K562 (cell line): ENCODE results near the gene C6orf89. TPM values are rescaled to one million over a fixed set of nuclear protein-coding genes. Genes with fewer than 3 reads are reported as not detected.

ENCODE experiments used
- ATAC-seq: fragments of 200-7000 bp; cut with Tn5 transposase; 3 replicates; pipeline ENCODE4 v1.9.1; 2020; ENCODE audit warnings: moderate library complexity
- BruUV-seq: library from RNA; stranded (reverse); fragments of 400-500 nt; replicated peaks from 2 replicates; lab custom pipeline; 2021; lab: Mats Ljungman, UMichigan
- CTCF ChIA-PET: fragments of 300-600 bp; formaldehyde crosslinking; extraction: SDS; loops from one replicate; lab custom pipeline; 2021; ENCODE audit warnings: low intra/inter-chr PET ratio; lab: Yijun Ruan, JAX
- POLR2A ChIA-PET: fragments of 300-600, 350-650 bp; sonication (Branson Sonifier 250); formaldehyde crosslinking; extraction: SDS; loops from one replicate; lab custom pipeline; 2021; ENCODE audit warnings: antibody characterized with exemption, inconsistent platforms; lab: Yijun Ruan, JAX
- DNase-seq, 4 experiments: peaks; one replicate each; pipeline versions ENCODE4 v3.0.0 to v3.0.0-alpha.2; 2011 to 2018; ENCODE audit warnings: low spot score in 3 of 4, mixed read lengths in 3 of 4; ENCODE audit errors: extremely low read depth in 1 of 4
- FAIRE-seq: peaks from 2 replicates; lab custom pipeline; 2011; peaks lifted over from hg19 to GRCh38; lab: Jason Lieb, UNC
- H2AFZ ChIP-seq: 2 replicates; pipeline ENCODE4 v1.6.0; 2011; ENCODE audit warnings: low read depth, low read length, control low read depth, inconsistent platforms
- H3K27ac ChIP-seq: fragments of 200-600 bp; 3 replicates; pipeline ENCODE4 v1.8.0; 2011; ENCODE audit warnings: low read depth, mild to moderate bottlenecking, control low read depth, inconsistent platforms, low read length, moderate library complexity, mixed read lengths; ENCODE audit errors: extremely low read depth
- H3K27me3 ChIP-seq, 2 experiments: fragments of 300-600 bp in 1 of 2; 2 replicates in 1 of 2; 3 replicates in 1 of 2; pipeline versions ENCODE4 v1.6.0 to v1.8.0; 2011; ENCODE audit warnings: inconsistent platforms in 2 of 2, low read length in 2 of 2, mild to moderate bottlenecking in 1 of 2, mixed read lengths in 1 of 2, moderate library complexity in 1 of 2; ENCODE audit not compliant: control insufficient read depth in 2 of 2, insufficient read depth in 2 of 2
- H3K36me3 ChIP-seq: fragments of 300-600 bp; 3 replicates; pipeline ENCODE4 v1.8.0; 2011; ENCODE audit warnings: mild to moderate bottlenecking, low read length, inconsistent platforms; ENCODE audit not compliant: control insufficient read depth, insufficient read depth
- H3K4me1 ChIP-seq, 2 experiments: fragments of 200-600 bp in 1 of 2; replicated peaks in 1 of 2; 2 replicates in 1 of 2; 3 replicates in 1 of 2; pipeline versions ENCODE4 v1.5.1 to v1.8.0; 2011; ENCODE audit warnings: inconsistent platforms in 2 of 2, low read length in 2 of 2, mild to moderate bottlenecking in 1 of 2, mixed read lengths in 1 of 2, moderate library complexity in 1 of 2; ENCODE audit not compliant: control insufficient read depth in 2 of 2, insufficient read depth in 2 of 2
- H3K4me2 ChIP-seq: 2 replicates; pipeline ENCODE4 v1.6.1; 2011; ENCODE audit warnings: low read length, control low read depth, inconsistent platforms, mixed read lengths; ENCODE audit not compliant: insufficient read depth
- H3K4me3 ChIP-seq: fragments of 200-600 bp; sonication (generic), shearing (Covaris generic); 2 replicates; pipeline ENCODE4 v1.5.1; 2016; ENCODE audit warnings: control low read depth, inconsistent platforms
- H3K79me2 ChIP-seq: fragments of 200-600 bp; 3 replicates; pipeline ENCODE4 v1.8.0; 2011; ENCODE audit warnings: low read length, inconsistent platforms; ENCODE audit not compliant: control insufficient read depth, insufficient read depth
- H3K9ac ChIP-seq, 2 experiments: 2 replicates each; pipeline versions ENCODE4 v1.6.0 to v1.6.1; 2011; ENCODE audit warnings: low read depth in 2 of 2, low read length in 2 of 2, control low read depth in 1 of 2, inconsistent platforms in 1 of 2, mild to moderate bottlenecking in 1 of 2, mixed read lengths in 1 of 2; ENCODE audit not compliant: insufficient read depth in 1 of 2
- H3K9me1 ChIP-seq: one replicate; pipeline ENCODE4 v1.6.0; 2011; ENCODE audit warnings: inconsistent platforms, mild to moderate bottlenecking, low read length, moderate library complexity; ENCODE audit not compliant: control insufficient read depth, insufficient read depth
- H3K9me3 ChIP-seq: replicated peaks from 2 replicates; pipeline ENCODE4 v1.5.1; 2011; ENCODE audit warnings: low read depth, low read length, inconsistent platforms; ENCODE audit not compliant: control insufficient read depth, insufficient read depth
- H4K20me1 ChIP-seq: replicated peaks from 2 replicates; pipeline ENCODE4 v1.6.1; 2011; ENCODE audit warnings: low read length, inconsistent platforms, mixed read lengths; ENCODE audit not compliant: control insufficient read depth, insufficient read depth
- CBFA2T3 ChIP-seq: fragments of 450-650 bp; IDR thresholded peaks from 2 replicates; pipeline ENCODE4 v1.6.1; 2017
- CBFB ChIP-seq: sonication (generic); formaldehyde crosslinking; IDR thresholded peaks from 2 replicates; pipeline ENCODE4 v1.4.0; 2020; ENCODE audit warnings: mild to moderate bottlenecking, missing genetic modification reagents
- NR4A1 ChIP-seq, 2 experiments: fragments of 250-450 bp in 1 of 2; fragments of 450-650 bp in 1 of 2; sonication (Bioruptor Pico) in 1 of 2; IDR thresholded peaks; 2 replicates each; pipeline versions ENCODE4 v1.4.0 to v1.6.1; 2016 to 2020; ENCODE audit warnings: mild to moderate bottlenecking in 2 of 2, missing compliant biosample characterization in 1 of 2, missing genetic modification characterization in 1 of 2, moderate library complexity in 1 of 2
- SMAD1 ChIP-seq: fragments of 150-350 bp; IDR thresholded peaks from 2 replicates; pipeline ENCODE4 v1.6.1; 2014; ENCODE audit warnings: low read length, low read depth; ENCODE audit not compliant: partially characterized antibody
- ZNF174 ChIP-seq: fragments of 250-450 bp; sonication (Bioruptor Pico); IDR thresholded peaks from 2 replicates; pipeline ENCODE4 v1.4.0; 2020; ENCODE audit warnings: mild to moderate bottlenecking
- WGBS: fragments of 100-300 bp; shearing (Covaris generic); methylation state at CpG from one replicate; pipeline ENCODE4 v1.1.6; 2016; ENCODE audit warnings: low coverage, mixed read lengths; ENCODE audit not compliant: insufficient coverage; ENCODE audit errors: missing lambda C conversion rate; 5-methylcytosine and 5-hydroxymethylcytosine counted together
- in situ Hi-C: fragments of 300-500 bp; cut with MboI; formaldehyde crosslinking; loops from 4 replicates; pipeline ENCODE4 v1.15.0; 2018; ENCODE audit warnings: inconsistent platforms, mixed read lengths
- intact Hi-C: fragments of 100-400 bp; cut with micrococcal nuclease; formaldehyde crosslinking; loops from 2 replicates; pipeline ENCODE4 v1.14.2; 2022
- polyA plus RNA-seq, 8 experiments: library from polyadenylated mRNA; depleted of rRNA in 4 of 8; stranded (reverse) in 5 of 8; unstranded in 3 of 8; fragments of >200 nt; fragmentation: Nextera tagmentation in 2 of 8; fragmentation: Illumina TruSeq in 1 of 8; extraction: Ambion mirVana in 2 of 8; extraction: Trizol in 1 of 8; gene quantifications; 2 replicates each; pipeline versions ENCODE4 v1.2.1 to v1.2.3, GENCODE V29; 2011 to 2014; ENCODE audit warnings: inconsistent platforms in 1 of 8, missing spikeins in 1 of 8
- total RNA-seq, 7 experiments: library from RNA; depleted of rRNA in 6 of 7; stranded (reverse); fragments of >200 nt in 6 of 7; fragmentation: Illumina TruSeq in 2 of 7; extraction: Trizol in 2 of 7; gene quantifications; 2 replicates each; pipeline versions ENCODE4 v1.2.1 to v1.2.3, GENCODE V29; 2011 to 2021; ENCODE audit warnings: low replicate concordance in 1 of 7
- TF ChIP-seq, protein P1 (sequence below), 3 experiments: fragments of 200-800 bp in 1 of 3; sonication (Bioruptor generic) in 1 of 3; sonication (generic) in 1 of 3; formaldehyde crosslinking in 1 of 3; IDR thresholded peaks; 2 replicates each; pipeline versions ENCODE4 v1.6.1 to v1.8.0; 2016 to 2022; ENCODE audit warnings: mild to moderate bottlenecking in 2 of 3, missing compliant biosample characterization in 2 of 3, missing genetic modification characterization in 2 of 3, missing genetic modification reagents in 1 of 3
- TF ChIP-seq, protein P2 (sequence below): fragments of 450-650 bp; conservative IDR thresholded peaks from 2 replicates; pipeline ENCODE4 v1.6.1; 2016; ENCODE audit warnings: missing genetic modification characterization, low read depth, mild to moderate bottlenecking, control low read depth, missing compliant biosample characterization

Gene C6orf89
- total and polyA plus RNA-seq, 9 of the 15 experiments (the other 6 are each of a cell fraction or from before 2014, with no cell fraction given), result 35.2 to 111 (median 58.5) TPM

DNA sequence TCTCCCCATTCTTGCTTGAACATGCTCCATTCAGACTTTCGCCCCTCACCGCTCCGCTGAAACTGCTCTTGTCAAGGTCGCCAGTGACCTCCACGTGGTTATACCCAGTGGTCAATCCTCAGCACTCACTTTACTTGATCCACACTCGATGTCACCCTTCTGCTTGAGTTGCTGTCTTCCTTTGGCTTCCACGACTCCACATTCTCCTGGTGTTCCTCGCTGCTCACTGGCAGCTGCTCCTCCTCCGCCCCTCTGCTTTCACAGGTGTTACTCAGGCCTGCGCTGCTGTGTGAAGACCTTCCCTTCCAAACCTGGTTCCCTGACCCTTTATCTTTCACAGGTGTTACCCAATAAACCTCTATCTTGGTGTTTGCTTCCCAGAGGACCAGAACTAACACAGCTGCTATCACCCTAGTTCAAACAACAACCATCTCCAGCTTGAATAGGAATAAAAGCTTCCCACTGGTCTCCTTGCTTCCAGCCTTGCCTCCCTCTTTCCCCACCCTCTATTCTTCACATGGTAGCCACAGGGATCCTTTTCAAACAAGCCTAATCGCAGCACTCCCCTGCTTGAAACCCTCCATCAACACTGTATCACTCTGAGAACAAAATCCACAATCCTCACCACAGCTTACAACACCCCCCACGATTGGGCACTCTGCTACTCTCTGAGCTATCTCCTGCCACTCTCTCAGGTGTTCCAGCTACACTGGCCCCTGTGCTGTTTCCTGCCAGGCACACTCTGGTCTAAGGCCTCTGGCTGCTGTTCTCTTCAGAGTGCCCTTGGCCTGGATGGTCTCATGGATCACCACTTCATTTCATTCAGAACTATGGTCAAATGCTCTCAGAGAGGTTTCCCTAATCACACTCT lies 21.8 kb upstream of the C6orf89 start:
- FAIRE-seq (no peak), DNase-seq (no peak), ATAC-seq (peak; percentile 7)
- H2AFZ ChIP-seq, result no peak overlapping the region
- no peaks in the 10 kb centered on the region for H4K20me1 ChIP-seq
- H3K27me3 ChIP-seq, result no peaks in the 10 kb centered on the region
- H3K4me3 ChIP-seq, result no peak overlapping the region
- no TSS peak for BruUV-seq
- peak overlapping the region; percentile 65 to 78; a peak in 3 of 4 replicates for H3K9ac ChIP-seq
- no peaks in the 10 kb centered on the region for H3K9me1 ChIP-seq
- peaks cover 88% of the 10 kb centered on the region for H3K36me3 ChIP-seq
- peaks cover 30 to 42% of the 10 kb centered on the region in 2 experiments for H3K4me1 ChIP-seq
- POLR2A ChIA-PET, result interaction anchor here (0.6 to 8.9 kb wide), 9 partner anchors 10 to 235 kb away, joined by 3 to 80 read pairs (median 4); partner anchors contain the start of genes C6orf89 and PPIL1
- in situ Hi-C loops, result no loop called here
- H3K27ac ChIP-seq, result peak overlapping the region; percentile 84
- no peaks in the 10 kb centered on the region for H3K9me3 ChIP-seq
- CTCF ChIA-PET, result no interaction called here
- H3K4me2 ChIP-seq, result 0 out of 2 replicates have a peak overlapping the region, but pooled peaks have one; percentile 33
- H3K79me2 ChIP-seq, result peaks cover 94% of the 10 kb centered on the region
- 60% methylated on average over 12 of the region's 12 CpGs for whole genome bisulfite sequencing
- intact Hi-C loops, result no loop called here
- TF ChIP-seq SMAD1 (no peak), NR4A1 (CRISPR knock-in tag; IDR thresholded peaks at IDR 0.05) (no peak), NR4A1 (tag; IDR thresholded peaks at IDR 0.05) (0 out of 2 replicates have a peak, but pooled peaks have one; percentile 25), CBFA2T3 (peak; percentile 50), ZNF174 (no peak), CBFB (CRISPR knock-in tag) (peak; percentile 57; the same call in 1 of the 2 replicates)
- TF ChIP-seq, protein P1, sequence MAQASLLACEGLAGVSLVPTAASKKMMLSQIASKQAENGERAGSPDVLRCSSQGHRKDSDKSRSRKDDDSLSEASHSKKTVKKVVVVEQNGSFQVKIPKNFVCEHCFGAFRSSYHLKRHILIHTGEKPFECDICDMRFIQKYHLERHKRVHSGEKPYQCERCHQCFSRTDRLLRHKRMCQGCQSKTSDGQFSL (CRISPR knock-in tag; IDR thresholded peaks at IDR 0.05), result peak; percentile 51; the same call in 1 of the 2 replicates
- TF ChIP-seq, protein P1 (tag; IDR thresholded peaks at IDR 0.05), result no peak
- TF ChIP-seq, protein P2, sequence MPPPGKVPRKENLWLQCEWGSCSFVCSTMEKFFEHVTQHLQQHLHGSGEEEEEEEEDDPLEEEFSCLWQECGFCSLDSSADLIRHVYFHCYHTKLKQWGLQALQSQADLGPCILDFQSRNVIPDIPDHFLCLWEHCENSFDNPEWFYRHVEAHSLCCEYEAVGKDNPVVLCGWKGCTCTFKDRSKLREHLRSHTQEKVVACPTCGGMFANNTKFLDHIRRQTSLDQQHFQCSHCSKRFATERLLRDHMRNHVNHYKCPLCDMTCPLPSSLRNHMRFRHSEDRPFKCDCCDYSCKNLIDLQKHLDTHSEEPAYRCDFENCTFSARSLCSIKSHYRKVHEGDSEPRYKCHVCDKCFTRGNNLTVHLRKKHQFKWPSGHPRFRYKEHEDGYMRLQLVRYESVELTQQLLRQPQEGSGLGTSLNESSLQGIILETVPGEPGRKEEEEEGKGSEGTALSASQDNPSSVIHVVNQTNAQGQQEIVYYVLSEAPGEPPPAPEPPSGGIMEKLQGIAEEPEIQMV (tag), result peak; percentile 19; the same call in 1 of the 2 replicates
